GM18526 (cell line): Measurements from ENCODE around the gene SBNO2.

Experiments used
- POLR2A ChIP-seq: IDR thresholded peaks from 3 replicates; pipeline ENCODE4 v1.6.1; 2011; ENCODE audit not compliant: insufficient read length; ENCODE audit errors: extremely low read depth

Gene SBNO2

GRCh38 chr19:1140272-1141027, 33.6 kb downstream of the SBNO2 start:
- TF ChIP-seq POLR2A, result no peak

DNA sequence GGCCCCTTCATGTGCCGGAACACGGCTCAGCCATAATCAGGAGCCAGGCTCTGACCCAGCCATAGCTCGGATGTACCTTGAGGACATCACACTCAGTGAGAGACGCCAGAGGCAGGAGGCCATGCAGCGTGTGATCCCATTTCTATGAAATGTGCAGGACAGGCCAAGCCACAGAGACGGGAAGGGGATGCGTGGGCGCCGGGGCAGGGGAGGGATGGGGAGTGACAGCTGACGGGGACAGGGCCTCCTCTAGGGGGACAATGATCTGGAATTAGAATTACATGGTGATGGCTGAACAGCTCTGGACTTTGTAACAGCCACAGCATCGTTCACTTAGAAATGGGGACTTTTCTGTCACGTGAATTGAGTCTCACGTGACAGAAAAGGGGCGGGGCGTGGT, 34.9 kb downstream of the SBNO2 start:
- TF ChIP-seq POLR2A, result no peak

GRCh38 chr19:1138121-1138520, 35.9 kb downstream of the SBNO2 start:
- no peak for TF ChIP-seq POLR2A

DNA sequence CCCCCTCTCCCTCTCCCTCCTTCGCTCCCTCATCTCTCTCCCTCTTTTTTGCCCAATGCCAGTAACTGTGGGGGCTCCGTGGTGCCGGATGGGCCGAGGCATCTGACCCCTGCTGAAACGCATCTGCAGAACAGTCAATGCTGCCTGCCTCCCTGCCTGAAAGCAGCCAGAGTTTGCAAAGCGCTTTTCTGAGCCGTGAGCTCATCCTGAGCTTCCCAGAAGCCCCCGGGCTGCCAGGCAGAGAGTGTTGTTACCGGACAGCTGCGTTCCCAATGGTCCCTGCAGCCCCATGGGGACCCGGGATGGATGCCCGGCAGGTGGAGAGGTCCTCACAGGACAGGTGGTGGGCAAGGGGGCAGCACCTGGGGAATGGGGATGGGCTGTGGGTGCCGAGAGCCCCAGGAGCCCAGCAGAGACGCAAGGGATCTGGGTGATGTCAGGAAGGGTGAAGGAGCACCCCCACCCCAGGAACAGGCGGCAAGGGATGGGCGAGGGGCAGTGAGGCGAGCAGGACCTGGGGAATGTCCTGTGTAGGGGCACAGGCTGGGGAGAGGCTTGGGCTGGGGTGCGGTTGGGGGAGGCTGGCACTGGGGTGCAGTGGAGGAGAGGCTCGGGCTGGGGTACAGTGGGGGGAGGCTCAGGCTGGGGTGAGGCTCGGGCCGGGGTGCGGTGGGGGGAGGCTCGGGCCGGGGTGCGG, 37.3 kb downstream of the SBNO2 start:
- TF ChIP-seq POLR2A, result no peak

DNA sequence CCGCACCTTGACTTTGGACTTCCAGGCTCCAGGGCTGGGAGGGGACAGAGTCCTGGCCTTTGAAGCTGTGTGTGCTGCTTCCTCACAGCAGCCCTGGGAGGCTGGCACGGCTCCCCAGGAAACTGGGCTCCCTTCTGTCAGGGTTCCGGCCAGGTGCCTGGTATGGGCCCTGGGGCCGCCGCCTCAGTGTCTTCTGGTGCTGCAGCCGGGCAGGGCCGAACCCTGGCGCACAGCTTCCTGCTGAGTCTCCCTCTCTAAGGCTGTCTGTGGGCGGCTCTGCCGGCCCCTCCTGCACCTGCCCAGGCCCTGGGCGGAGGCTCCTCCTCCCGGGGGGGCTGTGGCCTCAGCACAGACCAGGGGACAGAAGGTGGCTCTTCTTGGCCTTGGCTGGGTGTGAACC, 37.9 kb downstream of the SBNO2 start:
- TF ChIP-seq POLR2A, result no peak

GRCh38 chr19:1135454-1135853, 38.6 kb downstream of the SBNO2 start:
- TF ChIP-seq POLR2A, result no peak

GRCh38 chr19:1134431-1134830, 39.6 kb downstream of the SBNO2 start:
- no peak for TF ChIP-seq POLR2A

- TF ChIP-seq POLR2A, result peak; percentile 57
Observed at GRCh38 chr19:1133471-1133929, 40.6 kb downstream of the SBNO2 start.

DNA sequence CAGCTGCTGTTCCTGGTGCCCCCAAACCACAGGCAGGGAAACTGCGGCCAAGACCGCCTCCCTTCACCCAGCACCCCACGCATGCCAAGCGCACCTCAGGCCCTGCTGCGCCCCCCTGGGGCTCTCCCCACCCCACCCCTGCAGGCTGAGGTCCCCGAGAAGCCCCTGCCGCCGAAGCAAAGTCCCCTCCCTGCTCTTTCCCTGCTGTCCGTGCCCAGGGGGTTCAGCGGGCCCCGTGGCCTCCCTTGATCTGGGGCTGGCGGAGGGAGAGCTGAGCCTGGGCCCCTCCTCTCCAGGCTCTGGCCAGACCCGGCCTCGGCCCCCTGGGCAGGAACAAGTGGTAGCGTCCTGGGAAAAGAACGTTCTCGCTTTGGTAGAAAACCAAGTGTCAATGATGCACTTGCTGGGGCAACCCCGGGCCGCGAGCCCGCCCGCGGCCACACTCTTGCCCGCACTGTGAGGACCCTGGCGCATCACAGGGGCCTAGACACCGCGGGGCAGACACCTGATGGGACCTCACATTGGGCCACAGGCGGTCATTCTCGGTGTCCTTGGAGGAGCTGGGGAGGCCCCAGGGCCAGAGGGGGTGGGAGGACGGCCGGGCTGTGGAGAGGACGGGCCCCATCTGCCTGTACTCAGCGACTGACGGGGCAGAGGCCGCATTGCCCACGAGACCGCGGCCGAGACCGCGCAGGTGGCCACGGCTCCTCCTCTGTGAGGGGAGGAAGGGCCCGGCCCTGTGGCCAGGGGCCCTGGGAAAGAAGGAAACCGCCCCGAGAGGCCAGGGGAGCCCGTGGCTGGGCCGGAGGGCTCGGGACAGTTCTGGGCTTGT, 41.3 kb downstream of the SBNO2 start:
- TF ChIP-seq POLR2A, result no peak

DNA sequence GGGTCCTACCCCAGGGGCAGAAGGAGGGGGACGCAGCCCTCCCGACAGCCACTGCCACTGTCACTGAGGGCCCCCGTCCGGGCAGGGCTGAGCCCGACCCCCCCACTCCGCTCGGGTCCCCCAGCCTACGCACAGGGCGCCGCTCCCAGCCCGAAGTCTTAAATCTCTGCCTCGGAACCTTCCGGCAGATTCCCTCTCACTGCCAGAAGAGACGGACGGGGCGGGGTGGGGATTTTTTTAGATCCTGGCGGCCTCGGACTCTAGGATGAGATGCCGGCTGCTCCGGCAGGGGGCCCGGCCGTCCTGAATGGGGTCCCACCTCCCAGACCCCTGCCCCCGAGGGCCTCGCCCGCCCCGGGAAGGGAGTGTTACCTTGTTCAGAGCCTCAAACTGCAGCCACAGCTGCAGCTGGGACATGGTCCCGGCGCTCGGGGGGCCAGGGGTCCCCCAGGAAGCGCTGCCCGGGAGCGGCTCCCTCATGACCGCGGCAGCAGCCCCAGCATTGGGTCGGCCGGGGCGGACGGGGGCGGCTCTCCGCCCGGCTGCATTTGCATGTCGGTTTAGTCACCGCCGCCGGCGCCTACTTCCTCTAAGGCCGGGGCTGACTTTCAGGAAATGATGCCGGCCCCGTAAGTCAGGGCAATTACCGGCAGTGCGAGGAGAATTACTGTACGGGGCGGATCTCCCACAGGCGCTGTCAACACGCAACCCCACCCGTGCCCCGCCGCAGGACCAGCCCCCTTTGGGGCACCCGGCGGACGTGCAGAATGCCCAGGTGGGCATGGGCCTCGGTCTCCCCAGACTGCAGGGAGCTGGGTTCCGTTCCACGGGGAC, 42.1 kb downstream of the SBNO2 start:
- peak; percentile 59 for TF ChIP-seq POLR2A

DNA sequence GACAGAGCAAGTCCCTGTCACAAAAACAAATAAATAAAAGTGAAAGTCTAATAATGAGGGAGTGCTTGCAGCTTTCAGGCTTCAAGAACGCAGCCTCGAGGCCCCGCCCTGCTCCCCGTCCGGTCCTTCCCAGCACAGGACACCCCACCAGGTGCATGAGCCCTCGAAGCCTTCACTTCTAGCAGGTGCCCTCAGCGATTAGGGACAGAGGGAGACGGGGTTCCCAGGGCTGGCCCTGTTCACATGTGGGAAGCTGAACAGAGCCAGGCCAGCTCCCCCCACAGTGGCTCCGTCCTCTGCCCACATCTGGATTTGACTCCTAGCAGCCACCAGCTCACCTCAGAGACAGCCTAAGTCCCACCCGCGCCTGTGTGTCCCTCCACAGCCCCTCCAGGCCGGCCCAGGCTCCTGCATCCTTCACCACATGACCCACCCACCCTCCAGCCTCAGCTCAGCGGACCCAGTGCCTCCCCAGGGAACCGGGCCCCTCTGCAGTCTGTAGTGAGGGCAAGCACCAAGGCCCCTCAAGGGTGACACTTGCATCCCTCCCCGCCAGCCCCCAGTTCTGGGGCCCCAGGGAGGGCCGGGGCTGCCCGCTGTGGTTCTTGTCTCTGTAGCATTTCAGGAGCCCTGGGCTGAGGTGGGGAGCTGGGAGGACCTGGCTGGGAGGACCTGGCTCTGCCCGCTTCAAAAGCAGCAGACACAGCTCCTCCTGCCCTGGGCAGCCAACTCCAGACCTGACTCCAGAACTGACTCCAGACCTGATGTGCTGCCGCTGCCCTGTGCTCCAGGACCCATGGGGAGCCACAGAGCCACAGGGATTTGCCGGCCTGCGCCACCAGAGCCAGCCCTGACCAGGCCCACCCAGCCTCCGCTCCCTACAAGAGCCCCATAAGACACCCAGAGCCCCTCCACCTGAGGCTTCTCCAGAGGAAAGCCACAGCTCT, 43.0 kb downstream of the SBNO2 start:
- no peak for TF ChIP-seq POLR2A

GRCh38 chr19:1129535-1129934, 44.5 kb downstream of the SBNO2 start:
- no peak for TF ChIP-seq POLR2A

- TF ChIP-seq POLR2A, result no peak
Observed at GRCh38 chr19:1128106-1128505, 46.0 kb downstream of the SBNO2 start.
